ENCODE data around the gene FRMPD1. TPM values are rescaled to one million over a fixed set of nuclear protein-coding genes. Genes with fewer than 3 reads are reported as not detected.

FRMPD1 gene
- polyA plus RNA-seq, 2 of the 4 experiments (the other 2 are of a cell fraction) = 0.01 TPM; not detected in 1

GRCh38 chr9:37788332-37788731 lies 137.6 kb downstream of the FRMPD1 start:
- whole genome bisulfite sequencing (ENCODE audit: missing lambda C conversion rate) = 63% methylated on average over 6 of the region's 6 CpGs
- no peak overlapping the region for H3K4me2 ChIP-seq
- H3K27ac ChIP-seq = no peak overlapping the region
- FAIRE-seq (no peak), ATAC-seq (no peak), DNase-seq (ENCODE audit: low read depth in 1 of 2, low spot score in 1 of 2) (no peak)
- CTCF ChIA-PET = no interaction called here
- peaks cover 12% of the 10 kb centered on the region for H3K4me1 ChIP-seq
- H3K9me3 ChIP-seq = no peaks in the 10 kb centered on the region
- TF ChIP-seq FOXS1 (CRISPR knock-in tag; IDR thresholded peaks at IDR 0.05) (no peak), CHD4 (IDR thresholded peaks at IDR 0.05; ENCODE audit: borderline replicate concordance) (no peak), MAX (IDR thresholded peaks at IDR 0.05) (no peak), PHF8 (IDR thresholded peaks at IDR 0.05; ENCODE audit: borderline replicate concordance, low read depth) (no peak), NFE2L2 (conservative IDR thresholded peaks at IDR 0.05; ENCODE audit: low read length) (no peak), MAFK (IDR thresholded peaks at IDR 0.05; ENCODE audit: partially characterized antibody) (no peak), HOXA7 (CRISPR knock-in tag; IDR thresholded peaks at IDR 0.05) (no peak), KDM1A (IDR thresholded peaks at IDR 0.05; ENCODE audit: low read depth) (no peak), EHF (CRISPR knock-in tag; IDR thresholded peaks at IDR 0.05) (no peak), MAZ (IDR thresholded peaks at IDR 0.05; ENCODE audit: borderline replicate concordance, low read depth, low read length) (no peak)
- no peak overlapping the region for H3K4me3 ChIP-seq
- POLR2A ChIA-PET = no interaction called here

GRCh38 chr9:37790096-37790495 lies 139.3 kb downstream of the FRMPD1 start:
- WGBS (ENCODE audit: missing lambda C conversion rate) = 94% methylated on average over 2 of the region's 2 CpGs
- H3K9me3 ChIP-seq = no peaks in the 10 kb centered on the region
- H3K4me2 ChIP-seq = no peak overlapping the region
- H3K4me1 ChIP-seq = peaks cover 4% of the 10 kb centered on the region; the same call in 1 of the 3 replicates
- DNase-seq (ENCODE audit: low read depth in 1 of 2, low spot score in 1 of 2) (no peak), FAIRE-seq (no peak), ATAC-seq (no peak)
- no peak overlapping the region for H3K4me3 ChIP-seq
- TF ChIP-seq CEBPB (IDR thresholded peaks at IDR 0.05) (no peak), EP300 (IDR thresholded peaks at IDR 0.05) (no peak), EHF (CRISPR knock-in tag; IDR thresholded peaks at IDR 0.05) (no peak), RNF2 (IDR thresholded peaks at IDR 0.05; ENCODE audit: borderline replicate concordance, low read depth) (no peak), SMC3 (IDR thresholded peaks at IDR 0.05) (no peak), MAZ (IDR thresholded peaks at IDR 0.05; ENCODE audit: borderline replicate concordance, low read depth, low read length) (no peak), CHD4 (IDR thresholded peaks at IDR 0.05; ENCODE audit: borderline replicate concordance) (no peak), ATOH8 (CRISPR knock-in tag; IDR thresholded peaks at IDR 0.05; ENCODE audit: low read depth) (no peak), ZFP36 (IDR thresholded peaks at IDR 0.05; ENCODE audit: borderline replicate concordance, partially characterized antibody) (no peak), E2F6 (IDR thresholded peaks at IDR 0.05; ENCODE audit: borderline replicate concordance, low read depth) (no peak), POLR2A (IDR thresholded peaks at IDR 0.05; ENCODE audit: low read length) (no peak), RARB (CRISPR knock-in tag; IDR thresholded peaks at IDR 0.05) (no peak), KDM5A (IDR thresholded peaks at IDR 0.05) (no peak), MYC (IDR thresholded peaks at IDR 0.05; ENCODE audit: borderline replicate concordance, low read length) (no peak), NFE2L2 (conservative IDR thresholded peaks at IDR 0.05; ENCODE audit: low read length) (no peak)
- CTCF ChIA-PET = interaction anchor here (1.6 kb wide), 1 partner anchor 42 kb away, joined by 3 read pairs; no protein-coding TSS in a partner anchor
- POLR2A ChIA-PET = interaction anchor here (0.7 kb wide), 1 partner anchor 10 kb away, joined by 5 read pairs; no protein-coding TSS in a partner anchor
- H3K27ac ChIP-seq = no peak overlapping the region

GRCh38 chr9:37792122-37792521 lies 141.4 kb downstream of the FRMPD1 start:
- 73% methylated on average over 5 of the region's 5 CpGs for WGBS (ENCODE audit: missing lambda C conversion rate)
- Histone ChIP-seq H3K4me1 (no peaks in the 10 kb centered on the region), H3K4me2 (no peak overlapping the region), H3K27ac (no peak overlapping the region), H3K4me3 (no peak overlapping the region), H3K9me3 (no peaks in the 10 kb centered on the region)
- ChIA-PET CTCF (no interaction called here), POLR2A (no interaction called here)
- ATAC-seq (no peak), DNase-seq (ENCODE audit: low read depth in 1 of 2, low spot score in 1 of 2) (no peak), FAIRE-seq (no peak)
- TF ChIP-seq HOXB13 (CRISPR knock-in tag; IDR thresholded peaks at IDR 0.05; ENCODE audit: low read depth) (no peak), BCL3 (IDR thresholded peaks at IDR 0.05) (no peak), RNF2 (IDR thresholded peaks at IDR 0.05; ENCODE audit: borderline replicate concordance, low read depth) (no peak), GATA3 (IDR thresholded peaks at IDR 0.05; ENCODE audit: borderline replicate concordance) (no peak), USF2 (IDR thresholded peaks at IDR 0.05) (no peak), HES2 (IDR thresholded peaks at IDR 0.05) (no peak), E2F6 (IDR thresholded peaks at IDR 0.05; ENCODE audit: borderline replicate concordance, low read depth) (no peak), RCOR1 (IDR thresholded peaks at IDR 0.05; ENCODE audit: low read depth, low read length) (no peak), KDM1A (IDR thresholded peaks at IDR 0.05; ENCODE audit: low read depth) (no peak), ZSCAN20 (CRISPR knock-in tag; IDR thresholded peaks at IDR 0.05) (no peak), MAFK (IDR thresholded peaks at IDR 0.05; ENCODE audit: partially characterized antibody) (no peak), EP300 (IDR thresholded peaks at IDR 0.05) (no peak), ELK1 (IDR thresholded peaks at IDR 0.05; ENCODE audit: low read depth, low read length) (no peak)
